GM23248 (cell line): ENCODE results near the gene PTPRF. TPM values are rescaled to one million over a fixed set of nuclear protein-coding genes. Genes with fewer than 3 reads are reported as not detected.
A peak's percentile ranks its signal among the peaks of the same experiment; 100 is the strongest.

Experiments used
- DNase-seq: peaks from one replicate; pipeline ENCODE4 v3.0.0-alpha.2; 2015
- H2AFZ ChIP-seq: fragments of 200-600 bp; sonication (generic); 2 replicates; pipeline ENCODE4 v1.6.1; 2016; ENCODE audit warnings: antibody characterized with exemption
- H3F3A ChIP-seq: fragments of 200-600 bp; sonication (generic); 2 replicates; pipeline ENCODE4 v1.6.1; 2016; ENCODE audit warnings: mild to moderate bottlenecking, antibody characterized with exemption, mixed run types; ENCODE audit not compliant: insufficient read depth
- H3K27ac ChIP-seq: fragments of 200-600 bp; sonication (generic); 2 replicates; pipeline ENCODE4 v1.5.1; 2016; ENCODE audit warnings: mild to moderate bottlenecking
- H3K27me3 ChIP-seq: fragments of 200-600 bp; sonication (generic); replicated peaks from 2 replicates; pipeline ENCODE4 v1.6.1; 2016; ENCODE audit warnings: mild to moderate bottlenecking; ENCODE audit not compliant: insufficient read depth
- H3K36me3 ChIP-seq: fragments of 200-600 bp; sonication (generic); 2 replicates; pipeline ENCODE4 v1.6.1; 2016; ENCODE audit warnings: low read depth, mild to moderate bottlenecking
- H3K4me1 ChIP-seq: fragments of 200-600 bp; sonication (generic); 2 replicates; pipeline ENCODE4 v1.6.1; 2016; ENCODE audit warnings: mild to moderate bottlenecking; ENCODE audit not compliant: insufficient read depth
- H3K4me2 ChIP-seq: fragments of 200-600 bp; sonication (generic); one replicate; pipeline ENCODE4 v1.6.1; 2016; ENCODE audit warnings: mild to moderate bottlenecking; ENCODE audit not compliant: unreplicated experiment
- H3K4me3 ChIP-seq: fragments of 200-600 bp; sonication (generic); 2 replicates; pipeline ENCODE4 v1.5.1; 2016; ENCODE audit warnings: mild to moderate bottlenecking
- H3K79me2 ChIP-seq: fragments of 200-600 bp; sonication (generic); 2 replicates; pipeline ENCODE4 v1.6.1; 2016; ENCODE audit warnings: mild to moderate bottlenecking; ENCODE audit not compliant: insufficient read depth
- H3K9ac ChIP-seq: fragments of 200-600 bp; sonication (generic); 2 replicates; pipeline ENCODE4 v1.6.1; 2016; ENCODE audit warnings: mild to moderate bottlenecking
- H3K9me2 ChIP-seq: fragments of 200-600 bp; sonication (generic); 2 replicates; pipeline ENCODE4 v1.6.1; 2016; ENCODE audit warnings: mixed run types, mild to moderate bottlenecking, moderate library complexity; ENCODE audit not compliant: insufficient read depth
- H3K9me3 ChIP-seq: fragments of 200-600 bp; sonication (generic); one replicate; pipeline ENCODE4 v1.6.1; 2017; ENCODE audit warnings: low read depth
- H4K20me1 ChIP-seq: fragments of 200-600 bp; sonication (generic); 2 replicates; pipeline ENCODE4 v1.6.0; 2016; ENCODE audit not compliant: insufficient read depth
- EZH2 ChIP-seq: fragments of 200-600 bp; sonication (generic); IDR thresholded peaks from 2 replicates; pipeline ENCODE4 v1.6.1; 2018; ENCODE audit warnings: antibody characterized with exemption, mild to moderate bottlenecking; ENCODE audit not compliant: insufficient read depth, poor library complexity, severe bottlenecking
- EZH2phosphoT487 ChIP-seq: fragments of 200-600 bp; sonication (generic); IDR thresholded peaks from 2 replicates; pipeline ENCODE4 v1.6.1; 2018; ENCODE audit warnings: antibody characterized with exemption, moderate library complexity, mild to moderate bottlenecking, low read depth; ENCODE audit not compliant: insufficient read depth
- WGBS, 2 experiments: methylation state at CpG; one replicate each; pipeline ENCODE4 v1.1.6; 2015 to 2017; ENCODE audit warnings: low lambda C conversion rate in 2 of 2, low coverage in 1 of 2; ENCODE audit errors: missing lambda C conversion rate in 2 of 2; 5-methylcytosine and 5-hydroxymethylcytosine counted together
- in situ Hi-C: fragments of 300-500 bp; cut with MboI; formaldehyde crosslinking; loops from 2 replicates; pipeline ENCODE4 v1.15.0; 2020
- polyA plus RNA-seq: library from polyadenylated mRNA; unstranded; fragments of >200 nt; fragmentation: Nextera tagmentation; extraction: Ambion mirVana; gene quantifications from 2 replicates; pipeline ENCODE4 v1.2.1, GENCODE V29; 2016
- total RNA-seq: library from RNA; depleted of rRNA; stranded (reverse); fragments of >200 nt; shearing (Covaris generic); gene quantifications from 2 replicates; pipeline ENCODE4 v1.2.3, GENCODE V29; 2014

PTPRF gene
- total and polyA plus RNA-seq, 2 experiments from 2014 or later, result 14.0 to 15.0 TPM

DNA sequence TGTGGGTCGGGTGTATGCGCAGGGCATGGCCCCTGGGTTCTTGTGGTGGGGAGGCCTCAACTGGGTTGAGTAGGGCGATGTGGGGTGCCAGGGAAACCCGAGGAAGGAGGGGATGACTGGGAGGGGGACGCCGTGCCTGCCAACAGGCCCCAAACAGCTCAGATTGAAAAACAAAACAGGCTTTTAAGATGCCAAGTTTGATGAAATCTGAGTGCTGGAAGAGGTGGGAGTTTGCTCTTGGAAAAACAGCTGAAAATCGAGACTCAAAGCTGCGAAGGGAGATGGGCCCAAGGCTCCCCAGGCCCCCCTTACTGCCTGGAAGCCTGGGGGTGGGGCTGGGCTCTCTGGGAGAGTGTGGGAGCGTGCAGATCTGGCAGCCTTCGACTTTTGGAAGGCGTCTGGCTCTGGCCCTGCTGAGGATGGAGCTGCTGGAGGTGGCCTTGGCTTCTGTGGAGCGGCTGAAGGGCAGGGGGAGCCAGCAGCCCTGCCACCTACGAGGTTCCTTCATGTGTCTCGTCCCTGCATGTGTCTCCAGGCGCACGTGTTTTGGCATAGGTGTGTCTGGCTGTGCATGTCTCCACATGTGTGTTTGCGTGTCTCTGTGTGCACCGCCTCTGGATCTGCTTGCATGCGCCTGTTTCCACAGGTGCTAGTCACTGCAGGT is 33.3 kb downstream of the PTPRF start:
- Histone ChIP-seq H3K4me3 (no peak overlapping the region), H3K9me2 (no peaks in the 10 kb centered on the region), H3K4me1 (no peaks in the 10 kb centered on the region), H3K27me3 (no peaks in the 10 kb centered on the region), H3K79me2 (no peaks in the 10 kb centered on the region), H2AFZ (no peak overlapping the region), H3F3A (no peaks in the 10 kb centered on the region), H3K9me3 (no peaks in the 10 kb centered on the region), H3K4me2 (no peak overlapping the region), H3K36me3 (no peaks in the 10 kb centered on the region), H3K9ac (no peak overlapping the region), H3K27ac (no peak overlapping the region), H4K20me1 (no peaks in the 10 kb centered on the region)
- 66 to 71% methylated on average over 18 to 19 of the region's 19 CpGs for WGBS, 2 experiments
- TF ChIP-seq EZH2 (no peak), EZH2phosphoT487 (no peak)
- no peak for DNase-seq
- in situ Hi-C loops, result no loop called here

DNA sequence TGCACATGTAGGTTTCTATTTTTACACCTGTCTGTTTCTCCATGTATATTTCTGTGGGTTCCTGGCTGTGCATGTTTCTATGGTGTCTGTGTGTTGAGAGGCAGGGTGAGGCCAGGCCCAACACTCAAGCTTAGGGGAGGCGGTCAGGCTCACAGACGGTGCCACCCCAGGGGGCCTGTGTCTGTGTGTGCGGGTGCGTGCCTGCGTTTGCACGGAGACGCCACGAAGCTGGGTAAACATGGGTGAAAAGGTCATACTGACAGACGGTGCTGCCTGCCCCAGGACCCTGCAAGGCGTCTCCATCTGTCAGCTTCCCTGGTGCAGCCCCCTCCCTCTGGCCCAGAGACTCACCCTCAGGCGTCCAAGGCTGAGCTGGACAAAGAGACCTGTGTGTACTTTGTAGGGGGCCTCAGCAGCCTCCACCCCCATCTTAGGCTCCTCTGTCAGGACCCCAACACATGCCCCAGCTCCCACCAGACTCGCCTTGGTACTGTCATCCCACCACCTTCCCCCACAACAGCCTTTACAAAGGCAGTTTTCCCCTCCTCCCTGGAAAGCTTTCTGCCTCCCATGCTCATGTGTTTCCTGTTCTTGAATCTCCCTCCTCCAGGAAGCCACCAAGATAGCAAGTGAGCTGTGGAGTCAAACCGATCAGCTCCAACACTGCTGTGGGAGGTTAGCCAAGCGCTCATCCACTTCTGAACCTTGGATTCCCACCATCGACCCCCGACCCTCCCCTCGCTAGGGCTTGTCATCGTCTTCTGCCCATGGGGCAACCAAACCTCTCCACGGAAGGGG is 34.1 kb downstream of the PTPRF start:
- Histone ChIP-seq H2AFZ (0 out of 2 replicates have a peak overlapping the region, but pooled peaks have one; percentile 89), H3K9ac (no peak overlapping the region), H3K4me3 (no peak overlapping the region), H3K36me3 (no peaks in the 10 kb centered on the region), H3F3A (no peaks in the 10 kb centered on the region), H4K20me1 (no peaks in the 10 kb centered on the region), H3K9me2 (no peaks in the 10 kb centered on the region), H3K27me3 (no peaks in the 10 kb centered on the region), H3K4me1 (no peaks in the 10 kb centered on the region), H3K79me2 (no peaks in the 10 kb centered on the region), H3K27ac (no peak overlapping the region), H3K4me2 (no peak overlapping the region), H3K9me3 (no peaks in the 10 kb centered on the region)
- WGBS, 2 experiments, result 78 to 79% methylated on average over 19 of the region's 19 CpGs
- in situ Hi-C loops, result no loop called here
- no peak for TF ChIP-seq EZH2
- TF ChIP-seq EZH2phosphoT487, result no peak
- DNase-seq, result no peak

DNA sequence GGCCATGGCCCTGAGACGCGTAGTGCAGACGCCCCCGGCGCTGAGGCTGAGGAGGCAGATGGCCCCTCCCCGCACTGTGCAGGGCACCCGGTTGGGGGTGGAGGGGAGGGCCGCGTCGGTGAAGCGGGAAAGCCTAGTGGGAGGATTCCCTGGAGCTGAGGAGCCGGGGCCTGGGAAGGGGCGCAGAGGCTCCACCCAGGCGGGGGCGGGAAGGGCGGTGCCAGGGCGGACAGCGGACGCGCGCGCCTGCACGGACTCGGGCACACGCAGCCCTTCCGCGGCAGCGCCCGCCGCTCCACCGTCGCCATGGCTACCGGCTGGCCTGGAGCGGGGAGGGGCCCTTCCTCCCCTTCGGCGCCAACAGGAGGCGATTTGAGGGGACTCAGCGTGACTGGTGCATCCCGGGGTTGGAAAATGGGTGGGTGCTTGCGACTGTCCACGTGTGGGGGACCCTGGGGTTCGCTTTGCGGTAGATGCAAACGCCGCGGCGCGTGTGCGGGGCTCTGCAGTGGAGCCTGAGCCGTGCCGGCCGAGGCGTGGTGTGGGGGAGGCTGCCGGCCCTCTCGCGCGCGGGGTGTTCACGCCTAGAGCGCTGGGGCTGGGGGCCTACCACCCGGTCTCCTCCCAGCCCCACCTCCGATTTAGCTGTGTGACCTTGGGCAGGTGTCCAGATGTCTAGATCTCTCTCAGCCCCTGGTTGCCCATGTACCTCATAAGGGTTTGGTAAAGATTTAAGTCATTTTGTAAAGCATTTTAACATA is 35.1 kb downstream of the PTPRF start:
- in situ Hi-C loops, result no loop called here
- H3K36me3 ChIP-seq, result no peaks in the 10 kb centered on the region
- peak overlapping the region; percentile 89 for H3K4me2 ChIP-seq
- no peaks in the 10 kb centered on the region for H3K79me2 ChIP-seq
- no peaks in the 10 kb centered on the region for H4K20me1 ChIP-seq
- H3K27me3 ChIP-seq, result no peaks in the 10 kb centered on the region
- no peaks in the 10 kb centered on the region for H3K9me2 ChIP-seq
- peak; percentile 82 for DNase-seq
- peak overlapping the region; percentile 62 for H3K9ac ChIP-seq
- peak overlapping the region; percentile 89 for H2AFZ ChIP-seq
- 11 to 16% methylated on average over 38 to 59 of the region's 62 CpGs for WGBS, 2 experiments
- no peaks in the 10 kb centered on the region for H3K4me1 ChIP-seq
- H3K4me3 ChIP-seq, result peak overlapping the region; percentile 77
- no peaks in the 10 kb centered on the region for H3K9me3 ChIP-seq
- no peaks in the 10 kb centered on the region for H3F3A ChIP-seq
- no peak overlapping the region for H3K27ac ChIP-seq
- TF ChIP-seq EZH2 (no peak), EZH2phosphoT487 (no peak)

DNA sequence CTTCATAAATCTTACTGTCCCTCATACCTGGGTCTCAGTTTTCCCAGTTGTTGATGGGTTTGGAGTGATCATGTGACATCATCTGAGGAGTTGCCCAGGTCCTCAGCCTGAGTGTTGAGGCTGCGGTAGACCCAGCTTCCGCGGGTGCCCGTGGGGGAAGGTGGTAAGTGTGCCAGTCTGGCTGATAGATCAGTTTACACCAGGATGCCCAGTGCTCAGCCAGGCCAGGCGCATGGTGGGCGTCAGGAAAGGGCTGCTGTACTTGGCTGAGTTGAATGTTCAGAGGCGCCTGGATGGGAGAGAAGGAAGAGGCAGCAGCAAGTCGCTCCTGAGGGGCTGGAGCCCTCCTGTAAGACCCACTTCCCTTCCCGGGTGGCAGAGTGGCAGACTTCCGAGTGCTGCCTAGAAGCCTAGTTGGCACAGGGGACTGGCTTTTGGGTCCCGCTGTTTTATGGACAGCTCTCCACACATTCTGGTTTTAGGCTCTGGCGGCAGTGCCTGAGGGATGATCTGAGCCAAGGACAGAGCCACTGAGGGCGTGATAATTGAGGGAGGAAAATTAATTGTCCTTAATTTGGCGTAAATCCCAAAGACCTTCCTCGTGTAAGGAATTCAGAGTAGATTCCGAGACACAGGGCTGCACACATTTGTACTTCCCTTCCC is 35.8 kb downstream of the PTPRF start:
- DNase-seq, result no peak
- no peaks in the 10 kb centered on the region for H3K79me2 ChIP-seq
- H3K4me2 ChIP-seq, result peak overlapping the region; percentile 89
- no peaks in the 10 kb centered on the region for H3K9me2 ChIP-seq
- H4K20me1 ChIP-seq, result no peaks in the 10 kb centered on the region
- TF ChIP-seq EZH2 (no peak), EZH2phosphoT487 (no peak)
- in situ Hi-C loops, result no loop called here
- H3F3A ChIP-seq, result no peaks in the 10 kb centered on the region
- H3K27me3 ChIP-seq, result no peaks in the 10 kb centered on the region
- 91 to 92% methylated on average over 16 of the region's 16 CpGs for WGBS, 2 experiments
- no peaks in the 10 kb centered on the region for H3K4me1 ChIP-seq
- H3K9me3 ChIP-seq, result no peaks in the 10 kb centered on the region
- no peaks in the 10 kb centered on the region for H3K36me3 ChIP-seq
- H3K9ac ChIP-seq, result peak overlapping the region; percentile 62
- peak overlapping the region; percentile 77 for H3K4me3 ChIP-seq
- H2AFZ ChIP-seq, result peak overlapping the region; percentile 89; the same call in 1 of the 2 replicates
- no peak overlapping the region for H3K27ac ChIP-seq
